NCI-H345 treated with DMSO at 0.1 percent for 48 hours (cell line): ENCODE results near the gene USP25.

Experiments used
- DNase-seq: peaks from one replicate; lab custom pipeline; 2025; ENCODE audit not compliant: unreplicated experiment; lab: John Stamatoyannopoulos, UW

The USP25 gene

GRCh38 chr21:15763359-15763758 lies 33.6 kb downstream of the USP25 start:
- DNase-seq, result no peak

- DNase-seq, result no peak
These were observed 35.1 kb downstream of the USP25 start for GRCh38 chr21:15764878-15765277.

DNA sequence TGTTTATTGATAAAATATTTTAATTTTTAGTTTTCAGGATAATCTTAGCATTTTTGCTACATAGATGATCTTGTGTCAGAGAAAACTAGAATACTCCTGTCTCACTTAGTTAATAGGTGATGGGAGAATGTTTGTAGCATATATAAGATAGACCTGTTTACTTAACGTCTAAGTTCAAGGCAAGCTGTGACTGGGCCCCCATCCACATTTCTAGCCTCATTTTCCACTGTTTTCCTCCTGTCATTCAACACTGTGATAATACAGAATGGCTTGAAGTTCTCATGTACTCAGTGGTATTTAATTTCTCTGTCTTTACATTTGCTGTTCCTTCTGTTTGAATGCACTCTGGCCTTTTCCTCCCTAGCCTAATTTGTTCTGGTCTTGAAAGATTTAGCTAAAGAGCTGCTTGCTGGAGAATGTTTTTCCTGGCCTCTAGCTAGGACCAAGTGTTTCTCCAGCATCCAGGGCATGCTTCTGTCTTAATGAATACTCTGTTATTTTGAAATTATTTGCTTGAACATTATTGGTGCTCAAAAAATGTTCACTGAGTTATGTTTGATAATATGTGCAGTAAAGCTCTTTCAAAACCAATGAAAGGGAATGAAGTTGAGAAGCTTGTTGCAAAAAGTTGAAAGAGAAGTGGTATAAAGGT lies 37.3 kb downstream of the USP25 start:
- DNase-seq, result no peak

- no peak for DNase-seq
These were observed 38.3 kb downstream of the USP25 start for GRCh38 chr21:15768045-15768601.

GRCh38 chr21:15768853-15769252 lies 39.1 kb downstream of the USP25 start:
- DNase-seq, result no peak

- no peak for DNase-seq
These were observed 41.5 kb downstream of the USP25 start for GRCh38 chr21:15771311-15771710.

- DNase-seq, result no peak
These were observed 42.9 kb downstream of the USP25 start for GRCh38 chr21:15772654-15773053.

DNA sequence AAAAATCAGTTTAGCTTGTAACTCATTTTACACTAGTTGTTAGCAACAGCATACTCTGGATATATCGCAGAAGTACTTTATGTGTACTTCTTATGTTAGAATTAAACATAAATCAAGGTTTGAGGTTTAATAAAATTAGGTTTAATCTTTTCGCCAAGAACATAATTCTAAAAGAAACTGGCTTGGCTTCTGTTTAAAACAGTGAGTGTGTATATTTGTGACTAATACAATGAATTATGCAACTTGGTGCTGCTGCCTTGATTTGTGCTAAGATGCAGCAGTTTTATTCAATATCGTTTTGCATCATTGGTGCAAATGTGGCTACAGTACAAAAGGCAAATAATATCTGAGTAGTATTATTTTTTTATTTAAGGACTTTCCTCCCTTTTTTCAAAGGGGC lies 44.8 kb downstream of the USP25 start:
- no peak for DNase-seq

- no peak for DNase-seq
These were observed 45.5 kb downstream of the USP25 start for GRCh38 chr21:15775291-15775690.

DNA sequence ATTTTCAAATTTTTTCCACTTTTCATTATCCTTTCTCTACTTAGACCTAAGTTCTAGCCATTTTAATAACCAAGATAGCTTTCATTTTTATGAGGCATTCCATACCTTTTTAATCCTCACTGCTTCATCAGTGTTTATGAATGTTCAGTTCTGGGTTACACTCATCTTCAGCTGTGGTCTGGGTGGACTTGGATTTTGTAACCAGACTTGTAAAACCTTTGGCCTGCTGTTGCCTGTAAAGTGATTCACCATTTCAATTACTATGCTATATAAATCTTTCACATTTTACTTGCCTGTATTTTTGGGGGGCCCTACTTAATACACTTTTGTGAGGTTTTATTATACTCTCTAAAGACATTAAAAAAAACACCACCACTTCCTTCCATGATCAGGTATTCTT lies 46.2 kb downstream of the USP25 start:
- DNase-seq, result no peak

GRCh38 chr21:15776818-15777217 lies 47.0 kb downstream of the USP25 start:
- no peak for DNase-seq

DNA sequence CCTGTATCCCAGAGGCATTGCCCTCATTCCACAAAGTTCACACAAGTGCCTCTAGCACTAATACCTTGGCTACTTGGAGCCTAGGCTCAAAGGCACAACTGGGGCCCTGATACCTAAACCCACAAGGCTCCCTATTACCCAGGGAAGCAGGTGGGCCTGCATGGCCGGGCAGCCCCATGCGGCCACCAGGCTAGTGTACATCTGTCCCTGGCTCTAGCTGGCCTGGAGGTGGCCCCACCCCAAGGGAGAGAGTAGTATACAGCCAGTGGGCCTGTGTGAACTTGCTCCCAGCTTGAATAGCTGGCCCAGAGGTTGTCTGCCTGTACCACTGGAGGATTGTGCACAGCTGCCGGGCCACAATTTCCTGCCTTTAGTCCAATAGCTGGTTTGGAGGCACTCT lies 52.2 kb downstream of the USP25 start:
- DNase-seq, result no peak

GRCh38 chr21:15788847-15789523 lies 59.2 kb downstream of the USP25 start:
- no peak for DNase-seq

DNA sequence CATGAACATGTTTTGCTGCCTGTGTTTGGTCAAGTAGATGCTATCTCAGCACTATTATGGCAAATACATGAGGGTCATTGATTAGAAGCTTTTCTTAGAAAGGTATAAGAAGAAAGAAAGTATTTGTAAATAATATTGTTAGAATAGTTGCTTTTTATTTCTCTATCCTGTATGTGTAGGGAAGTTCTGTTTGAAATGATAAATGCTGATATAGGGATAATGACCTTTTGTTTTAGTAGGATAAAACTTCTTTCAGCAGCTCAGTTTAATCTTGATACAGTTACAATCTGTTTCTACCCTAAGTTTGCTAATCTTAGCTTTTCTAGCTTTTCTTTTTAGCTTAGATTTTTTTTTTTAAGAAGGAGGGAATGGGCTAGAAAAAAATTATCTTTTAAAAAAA lies 63.3 kb downstream of the USP25 start:
- no peak for DNase-seq

- no peak for DNase-seq
These were observed 63.9 kb downstream of the USP25 start for GRCh38 chr21:15793550-15794235.

DNA sequence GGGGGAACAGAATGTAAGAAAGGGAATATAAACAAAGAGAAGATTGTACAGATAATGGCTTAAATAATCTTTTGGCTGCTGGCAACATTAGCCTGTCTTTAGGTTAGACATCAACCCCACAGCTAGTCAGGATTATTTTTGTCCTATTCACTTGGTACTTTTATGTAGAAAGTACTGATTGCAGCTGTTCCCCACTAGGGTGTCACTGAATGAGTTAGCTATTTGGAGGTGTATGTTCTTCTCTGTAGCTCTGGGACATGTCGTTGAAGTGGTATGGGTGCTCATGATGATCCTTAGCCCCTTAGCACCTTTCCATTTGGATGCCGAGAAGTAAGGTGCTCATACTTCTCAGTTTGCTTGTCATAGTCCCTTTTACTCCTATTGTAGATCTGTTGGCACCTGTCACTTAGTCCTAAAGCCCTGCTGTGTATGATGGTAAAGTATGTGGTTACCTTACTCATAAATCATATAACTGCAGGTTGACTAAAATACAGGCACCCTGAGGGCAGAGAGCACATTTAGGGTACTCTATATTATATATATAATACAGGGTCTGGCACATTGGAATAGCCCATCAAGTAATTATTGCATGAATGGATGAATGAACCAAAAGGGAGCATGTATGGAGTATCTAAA lies 64.6 kb downstream of the USP25 start:
- DNase-seq, result no peak

GRCh38 chr21:15795533-15795932 lies 65.8 kb downstream of the USP25 start:
- no peak for DNase-seq

DNA sequence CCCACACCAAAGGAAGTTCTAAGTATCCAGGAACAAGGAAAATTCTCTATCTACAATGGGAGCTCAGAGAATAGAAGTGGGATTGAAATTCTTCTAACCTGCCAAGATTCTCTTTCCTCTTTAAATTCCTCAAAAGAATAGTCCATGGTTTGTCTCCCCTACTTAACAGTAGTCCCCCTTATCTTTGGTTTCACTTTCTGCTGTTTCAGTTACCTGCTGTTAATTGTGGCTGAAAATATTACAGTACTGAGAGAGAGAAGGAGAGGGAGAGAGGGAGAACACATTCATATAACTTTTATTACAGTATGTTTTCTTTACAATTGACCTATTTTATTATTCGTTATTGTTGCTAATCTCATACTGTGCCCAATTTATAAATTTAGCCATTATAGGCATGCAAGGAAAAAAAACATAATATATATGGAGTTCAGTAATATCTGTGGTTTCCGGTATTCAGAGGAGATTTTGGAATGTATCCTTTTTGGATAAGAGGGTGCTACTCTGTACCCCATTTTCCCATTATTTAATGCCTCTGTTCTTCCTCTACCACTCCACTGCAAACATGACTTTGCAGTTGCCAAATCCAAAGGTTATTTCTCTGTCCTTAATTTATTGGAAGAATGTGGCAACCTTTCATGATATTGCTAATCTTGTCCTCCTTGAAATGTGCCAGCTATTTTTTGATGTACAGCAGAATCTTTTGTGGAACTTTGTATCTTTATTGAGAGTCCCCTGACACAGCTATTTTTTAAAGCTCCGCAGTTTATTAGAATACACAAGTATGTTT lies 68.0 kb downstream of the USP25 start:
- DNase-seq, result no peak

DNA sequence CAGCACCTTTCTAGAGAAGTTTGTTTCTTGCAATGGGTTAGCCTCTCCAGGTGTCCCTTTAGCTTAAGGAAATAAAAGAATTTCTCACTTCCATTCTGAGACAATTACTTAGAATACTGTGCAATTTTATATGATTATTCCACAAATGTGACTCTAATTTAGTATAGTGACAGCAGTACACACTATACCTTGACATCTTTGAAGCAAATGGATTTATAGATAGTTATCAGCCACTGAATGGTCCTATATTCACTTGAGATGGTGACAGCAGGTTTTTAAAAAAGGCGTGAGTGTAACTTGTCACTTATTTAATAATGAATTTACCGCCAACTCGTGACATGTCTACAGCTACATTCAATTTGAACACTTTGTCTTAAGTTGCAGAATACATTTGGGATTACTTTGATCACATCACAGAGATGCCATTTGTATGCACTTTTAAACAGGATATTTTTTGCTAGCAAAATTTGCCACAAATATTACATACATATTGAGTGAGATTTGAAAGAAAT lies 71.6 kb downstream of the USP25 start:
- DNase-seq, result no peak

- no peak for DNase-seq
These were observed 74.6 kb downstream of the USP25 start for GRCh38 chr21:15804247-15805005.
